GM12801 (cell line): ENCODE measurements around the gene AVPR2.

Experiments used
- TF ChIP-seq, protein P1 (sequence below): IDR thresholded peaks from one replicate; pipeline ENCODE4 v1.5.1; 2011; ENCODE audit warnings: control low read depth; ENCODE audit not compliant: insufficient read length; ENCODE audit errors: extremely low read depth

Gene AVPR2

DNA sequence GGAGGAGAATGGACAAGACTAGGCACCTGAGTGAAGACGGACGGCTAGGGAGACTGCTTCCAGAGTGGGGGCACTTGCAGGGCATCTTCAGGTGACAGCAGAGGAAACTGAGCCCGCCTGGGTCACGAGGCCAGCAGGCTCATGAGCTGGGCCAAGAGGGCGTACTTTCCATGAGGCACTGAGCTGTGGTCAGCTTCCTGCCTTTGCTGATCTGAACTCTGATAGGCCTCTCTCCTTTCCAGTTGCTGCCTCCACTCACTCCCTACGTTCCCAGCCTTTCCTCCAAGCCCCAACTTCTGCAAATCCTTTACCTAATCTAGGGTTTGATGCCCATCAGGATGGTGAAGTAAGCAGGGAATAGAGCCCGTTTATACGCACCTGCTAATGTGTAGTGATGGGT lies 17.1 kb upstream of the AVPR2 start:
- TF ChIP-seq, protein P1, sequence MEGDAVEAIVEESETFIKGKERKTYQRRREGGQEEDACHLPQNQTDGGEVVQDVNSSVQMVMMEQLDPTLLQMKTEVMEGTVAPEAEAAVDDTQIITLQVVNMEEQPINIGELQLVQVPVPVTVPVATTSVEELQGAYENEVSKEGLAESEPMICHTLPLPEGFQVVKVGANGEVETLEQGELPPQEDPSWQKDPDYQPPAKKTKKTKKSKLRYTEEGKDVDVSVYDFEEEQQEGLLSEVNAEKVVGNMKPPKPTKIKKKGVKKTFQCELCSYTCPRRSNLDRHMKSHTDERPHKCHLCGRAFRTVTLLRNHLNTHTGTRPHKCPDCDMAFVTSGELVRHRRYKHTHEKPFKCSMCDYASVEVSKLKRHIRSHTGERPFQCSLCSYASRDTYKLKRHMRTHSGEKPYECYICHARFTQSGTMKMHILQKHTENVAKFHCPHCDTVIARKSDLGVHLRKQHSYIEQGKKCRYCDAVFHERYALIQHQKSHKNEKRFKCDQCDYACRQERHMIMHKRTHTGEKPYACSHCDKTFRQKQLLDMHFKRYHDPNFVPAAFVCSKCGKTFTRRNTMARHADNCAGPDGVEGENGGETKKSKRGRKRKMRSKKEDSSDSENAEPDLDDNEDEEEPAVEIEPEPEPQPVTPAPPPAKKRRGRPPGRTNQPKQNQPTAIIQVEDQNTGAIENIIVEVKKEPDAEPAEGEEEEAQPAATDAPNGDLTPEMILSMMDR: no peak

DNA sequence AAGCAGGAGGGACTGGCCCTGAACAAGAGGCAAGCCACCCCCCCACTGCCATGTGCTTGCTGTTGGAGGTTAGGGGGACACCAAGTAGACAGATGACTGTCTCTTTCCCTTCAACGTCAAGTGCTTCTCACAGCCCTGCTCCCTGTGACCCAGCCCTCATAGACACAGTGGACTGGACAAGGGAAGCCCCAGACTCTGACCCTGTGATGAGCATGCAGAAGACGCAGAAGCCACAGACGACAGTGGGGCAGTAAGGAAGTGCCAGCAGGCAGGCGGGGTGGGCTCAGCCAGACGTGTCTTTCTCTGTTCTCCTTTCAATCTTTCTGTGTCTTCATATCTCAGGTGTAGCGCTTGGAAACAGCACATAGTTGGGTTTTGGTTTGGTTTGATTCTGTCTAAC lies 16.1 kb upstream of the AVPR2 start:
- TF ChIP-seq, protein P1: no peak

DNA sequence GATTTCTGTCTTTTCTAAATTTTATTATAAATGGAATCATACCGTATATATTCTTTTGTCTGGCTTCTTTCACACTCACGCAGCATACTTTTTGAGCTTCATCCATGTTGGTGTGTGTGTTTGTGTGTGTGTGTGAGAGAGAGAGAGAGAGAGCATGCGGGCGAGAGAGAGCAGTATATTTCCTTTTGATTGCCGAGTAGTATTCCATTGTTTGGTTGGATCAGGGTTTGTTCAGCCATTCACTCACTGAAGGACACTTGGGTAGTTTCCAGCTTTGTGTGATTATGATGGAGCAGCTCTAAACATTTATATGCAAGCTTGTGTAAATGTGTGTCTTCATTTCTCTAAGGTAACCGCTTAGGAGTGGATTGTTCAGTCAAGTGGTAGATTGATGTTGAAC lies 15.3 kb upstream of the AVPR2 start:
- TF ChIP-seq, protein P1: no peak

DNA sequence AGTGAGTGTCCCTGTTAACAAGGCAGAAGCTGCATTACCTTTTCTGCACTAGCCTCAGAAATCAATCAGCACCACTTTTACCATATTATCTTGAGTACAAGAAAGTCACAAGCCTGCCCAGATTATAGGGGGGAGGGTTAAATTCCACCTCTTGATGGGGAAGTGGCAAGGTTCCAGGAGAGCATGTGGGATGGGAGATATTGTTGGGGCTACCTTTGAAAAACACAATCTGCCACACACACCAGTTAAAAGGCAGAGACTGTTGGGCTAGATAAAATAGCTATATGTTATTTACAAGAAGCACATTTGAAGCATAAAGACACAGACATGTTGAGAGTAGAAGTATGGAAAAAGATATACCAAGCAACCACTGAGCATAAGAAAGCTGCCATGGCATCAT lies 6.6 kb upstream of the AVPR2 start:
- TF ChIP-seq, protein P1: no peak

DNA sequence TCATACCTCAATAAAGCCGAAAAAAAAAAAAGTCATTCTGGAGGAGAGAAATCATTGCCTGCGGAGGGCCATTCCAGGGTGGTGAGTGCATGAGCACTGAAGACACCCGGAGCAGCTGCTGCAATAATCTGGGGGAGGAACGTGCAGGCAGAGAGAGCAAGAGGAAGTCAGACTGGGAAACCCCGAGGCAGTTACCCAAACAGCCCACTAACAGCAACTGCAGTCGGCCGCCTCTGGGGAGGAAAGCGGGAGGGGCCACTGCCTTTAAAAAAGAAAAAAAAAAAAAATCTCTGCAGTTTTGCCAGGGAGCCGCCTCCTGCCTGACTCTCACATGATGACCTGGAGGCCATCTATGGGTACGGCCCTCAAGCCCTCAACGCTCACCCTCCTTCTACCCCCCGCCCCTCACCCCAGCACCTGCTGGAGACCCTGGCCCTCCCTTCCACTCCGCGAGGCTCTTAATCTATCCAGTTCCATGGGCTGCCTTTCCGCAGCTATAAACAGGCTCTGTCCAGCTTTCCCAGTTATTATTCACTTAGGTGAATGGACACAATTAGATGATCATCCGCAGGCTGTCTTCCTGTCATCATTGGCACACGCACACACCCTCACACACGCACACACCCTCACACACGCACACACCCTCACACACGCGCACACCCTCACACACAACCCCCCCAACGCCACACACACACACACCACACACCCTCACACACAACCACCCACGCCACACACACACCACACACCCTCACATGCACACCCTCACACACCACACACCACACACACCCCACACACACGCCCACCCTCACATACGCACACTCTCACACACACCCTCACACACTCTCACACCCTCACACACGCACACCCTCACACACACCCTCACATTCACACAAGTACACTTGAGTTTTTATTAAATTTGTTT lies 3.4 kb upstream of the AVPR2 start:
- TF ChIP-seq, protein P1: no peak

DNA sequence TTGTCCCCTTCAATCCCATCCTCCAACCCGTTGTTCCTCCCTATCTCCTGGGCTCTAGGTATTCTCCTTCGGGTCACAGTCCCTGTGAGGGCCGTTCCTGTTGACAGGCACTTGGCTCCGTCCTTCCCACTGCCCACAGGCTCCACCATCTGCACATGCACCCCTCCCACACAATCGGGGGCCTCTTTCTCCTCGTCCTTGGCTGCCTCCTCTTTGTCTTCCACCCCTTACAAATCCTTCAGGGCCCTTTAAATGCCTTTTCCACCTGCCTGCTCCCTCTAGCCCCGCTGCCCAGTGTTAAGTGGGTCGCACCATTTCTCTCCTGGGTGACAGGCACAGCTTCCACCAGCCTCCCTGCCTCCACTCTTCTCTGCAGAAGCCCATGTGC lies 2.7 kb upstream of the AVPR2 start:
- TF ChIP-seq, protein P1: no peak

DNA sequence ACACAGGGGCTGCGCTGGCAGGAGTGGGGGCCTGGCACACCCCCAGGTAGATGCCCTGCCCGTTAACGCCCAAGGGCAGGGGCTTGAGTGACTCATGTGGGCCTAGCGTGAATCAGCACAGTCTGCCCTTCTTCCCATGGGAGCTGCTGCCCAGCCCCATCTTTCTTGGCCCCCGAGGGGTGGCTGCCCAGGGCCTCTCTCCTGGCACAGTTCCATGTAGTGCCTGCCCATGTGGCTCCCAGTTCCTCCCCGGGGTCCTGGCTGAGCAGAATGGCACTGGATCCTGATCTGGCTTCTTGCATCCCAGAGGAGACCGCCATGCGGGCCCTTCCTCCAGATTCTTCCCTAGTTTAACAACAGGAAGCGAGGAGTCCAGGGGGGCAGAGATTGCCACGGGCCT lies 2.1 kb upstream of the AVPR2 start:
- TF ChIP-seq, protein P1: no peak
